ENCODE data around the gene RAPGEF4. TPM values are rescaled to one million over a fixed set of nuclear protein-coding genes. Genes with fewer than 3 reads are reported as not detected.
"Not testable (repeated sequence)": the region's sequence is repeated elsewhere in the genome, so short reads cannot be mapped to it uniquely, and the experiment has no call there.

Gene RAPGEF4
- polyA plus RNA-seq, 3 donors = not detected

DNA sequence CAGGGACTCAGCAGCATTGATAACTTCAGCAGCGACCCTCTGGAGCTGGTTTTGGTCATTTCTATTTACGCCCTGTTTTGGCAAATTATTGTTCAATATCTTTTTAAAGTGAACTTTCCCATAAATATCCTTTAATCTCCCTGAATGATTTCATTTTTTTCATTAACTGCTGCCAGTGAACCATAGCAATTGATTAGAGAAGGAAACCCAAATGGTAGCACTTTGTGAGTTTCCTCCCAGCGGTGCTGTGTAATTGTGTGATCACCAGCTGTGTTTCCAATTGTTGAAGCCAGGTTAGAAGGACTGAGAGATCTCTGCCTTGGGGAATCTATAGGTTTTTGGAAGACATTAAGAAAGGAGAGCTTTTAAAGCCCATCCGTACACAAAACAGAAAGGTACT, 356.3 kb downstream of the RAPGEF4 start:
- no peak for DNase-seq
- intact Hi-C loops (cut with micrococcal nuclease) = no loop called here
- H2AFZ ChIP-seq (ENCODE audit: insufficient read depth, low read depth, low read length, poor library complexity, severe bottlenecking) = no peak overlapping the region
- peaks cover 3% of the 10 kb centered on the region for H3K4me1 Mint-ChIP-seq
- peaks cover 45% of the 10 kb centered on the region for H4K20me1 ChIP-seq (ENCODE audit: insufficient read depth, low read length)
- no peak overlapping the region for H3K27ac ChIP-seq (ENCODE audit: low read depth in 1 of 2, low read length in 2 of 2)
- H3K79me2 ChIP-seq (ENCODE audit: insufficient read depth, low read length) = peaks cover 32% of the 10 kb centered on the region
- no peak overlapping the region for H3K27ac Mint-ChIP-seq
- H3K36me3 ChIP-seq (replicated peaks in 1 of 2; ENCODE audit: control insufficient read depth in 1 of 2, insufficient read depth in 2 of 2, low read length in 2 of 2) = peaks cover 21 to 68% of the 10 kb centered on the region in 2 donors
- H3K36me3 Mint-ChIP-seq = peaks cover 44 to 52% of the 10 kb centered on the region in 2 donors
- H3K9me3 Mint-ChIP-seq = no peaks in the 10 kb centered on the region
- H3K27me3 ChIP-seq (ENCODE audit: control insufficient read depth in 2 of 2, insufficient read depth in 2 of 2, low read length in 2 of 2) = no peaks in the 10 kb centered on the region
- 100% methylated on average over 1 of the region's 4 CpGs for WGBS (ENCODE audit: insufficient coverage)
- H3K27me3 Mint-ChIP-seq (ENCODE audit: low read depth in 3 of 3) = no peaks in the 10 kb centered on the region
- no peak overlapping the region for H3K4me3 Mint-ChIP-seq
- H3K4me3 ChIP-seq (replicated peaks in 1 of 3; ENCODE audit: low read depth in 2 of 3, low read length in 3 of 3) = no peak overlapping the region
- H3K9ac ChIP-seq (ENCODE audit: insufficient read depth, low read length, poor library complexity, severe bottlenecking) = no peak overlapping the region
- TF ChIP-seq, protein P1, sequence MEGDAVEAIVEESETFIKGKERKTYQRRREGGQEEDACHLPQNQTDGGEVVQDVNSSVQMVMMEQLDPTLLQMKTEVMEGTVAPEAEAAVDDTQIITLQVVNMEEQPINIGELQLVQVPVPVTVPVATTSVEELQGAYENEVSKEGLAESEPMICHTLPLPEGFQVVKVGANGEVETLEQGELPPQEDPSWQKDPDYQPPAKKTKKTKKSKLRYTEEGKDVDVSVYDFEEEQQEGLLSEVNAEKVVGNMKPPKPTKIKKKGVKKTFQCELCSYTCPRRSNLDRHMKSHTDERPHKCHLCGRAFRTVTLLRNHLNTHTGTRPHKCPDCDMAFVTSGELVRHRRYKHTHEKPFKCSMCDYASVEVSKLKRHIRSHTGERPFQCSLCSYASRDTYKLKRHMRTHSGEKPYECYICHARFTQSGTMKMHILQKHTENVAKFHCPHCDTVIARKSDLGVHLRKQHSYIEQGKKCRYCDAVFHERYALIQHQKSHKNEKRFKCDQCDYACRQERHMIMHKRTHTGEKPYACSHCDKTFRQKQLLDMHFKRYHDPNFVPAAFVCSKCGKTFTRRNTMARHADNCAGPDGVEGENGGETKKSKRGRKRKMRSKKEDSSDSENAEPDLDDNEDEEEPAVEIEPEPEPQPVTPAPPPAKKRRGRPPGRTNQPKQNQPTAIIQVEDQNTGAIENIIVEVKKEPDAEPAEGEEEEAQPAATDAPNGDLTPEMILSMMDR (IDR thresholded peaks at IDR 0.05) = no peak
- H3K9me3 ChIP-seq (replicated peaks in 1 of 2; ENCODE audit: control insufficient read depth in 1 of 2, insufficient read depth in 1 of 2, low read length in 2 of 2) = no peaks in the 10 kb centered on the region
- H3K4me2 ChIP-seq (replicated peaks; ENCODE audit: extremely low read depth, low read length, poor library complexity, severe bottlenecking) = no peak overlapping the region
- no peaks in the 10 kb centered on the region for H3K4me1 ChIP-seq (ENCODE audit: control insufficient read depth in 1 of 2, insufficient read depth in 2 of 2, low read length in 2 of 2)

DNA sequence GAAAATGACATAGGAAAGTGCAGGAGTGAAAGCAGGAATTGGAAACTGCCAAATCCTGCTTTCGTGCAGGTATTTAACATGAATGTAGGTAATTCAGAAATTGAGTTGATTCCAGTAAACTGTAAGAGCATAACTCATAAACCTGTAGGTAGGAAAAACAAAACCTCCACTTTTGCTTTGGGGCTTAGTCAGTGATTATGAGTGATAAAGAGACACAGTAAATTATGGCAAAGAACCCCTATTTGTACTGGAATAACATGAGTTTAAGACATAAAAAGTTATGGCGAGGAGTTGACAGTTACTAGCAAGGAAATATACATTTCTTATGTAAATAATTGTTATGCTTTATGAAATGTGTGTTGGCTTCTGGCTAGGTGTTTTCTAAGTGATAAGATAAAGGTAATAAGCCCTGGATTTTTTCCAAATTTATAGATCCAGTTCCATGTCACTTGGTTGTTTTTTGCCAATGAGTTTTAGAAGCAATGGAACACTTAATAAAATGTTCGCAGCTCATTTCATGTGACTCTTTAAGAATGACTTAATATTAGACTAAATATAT, 357.3 kb downstream of the RAPGEF4 start:
- no peaks in the 10 kb centered on the region for H3K9me3 ChIP-seq (replicated peaks in 1 of 2; ENCODE audit: control insufficient read depth in 1 of 2, insufficient read depth in 1 of 2, low read length in 2 of 2)
- 100% methylated on average over 1 of the region's 3 CpGs for WGBS (ENCODE audit: insufficient coverage)
- H3K4me3 ChIP-seq (replicated peaks in 1 of 3; ENCODE audit: low read depth in 2 of 3, low read length in 3 of 3) = no peak overlapping the region
- H3K4me3 Mint-ChIP-seq = no peak overlapping the region
- no peak overlapping the region for H2AFZ ChIP-seq (ENCODE audit: insufficient read depth, low read depth, low read length, poor library complexity, severe bottlenecking)
- H3K27me3 ChIP-seq (ENCODE audit: control insufficient read depth in 2 of 2, insufficient read depth in 2 of 2, low read length in 2 of 2) = no peaks in the 10 kb centered on the region
- no peaks in the 10 kb centered on the region for H3K4me1 Mint-ChIP-seq
- H3K4me2 ChIP-seq (replicated peaks; ENCODE audit: extremely low read depth, low read length, poor library complexity, severe bottlenecking) = no peak overlapping the region
- H3K79me2 ChIP-seq (ENCODE audit: insufficient read depth, low read length) = peaks cover 22% of the 10 kb centered on the region
- H3K9me3 Mint-ChIP-seq = no peaks in the 10 kb centered on the region
- intact Hi-C loops (cut with micrococcal nuclease) = no loop called here
- H3K4me1 ChIP-seq (ENCODE audit: control insufficient read depth in 1 of 2, insufficient read depth in 2 of 2, low read length in 2 of 2) = no peaks in the 10 kb centered on the region
- H3K27ac Mint-ChIP-seq = no peak overlapping the region
- no peak for DNase-seq
- H3K27ac ChIP-seq (ENCODE audit: low read depth in 1 of 2, low read length in 2 of 2) = no peak overlapping the region
- H3K36me3 Mint-ChIP-seq = peaks cover 48 to 60% of the 10 kb centered on the region in 2 donors
- H3K27me3 Mint-ChIP-seq (ENCODE audit: low read depth in 3 of 3) = no peaks in the 10 kb centered on the region
- peaks cover 35% of the 10 kb centered on the region for H4K20me1 ChIP-seq (ENCODE audit: insufficient read depth, low read length)
- H3K36me3 ChIP-seq (replicated peaks in 1 of 2; ENCODE audit: control insufficient read depth in 1 of 2, insufficient read depth in 2 of 2, low read length in 2 of 2) = peaks cover 21 to 77% of the 10 kb centered on the region in 2 donors
- TF ChIP-seq, protein P1 (IDR thresholded peaks at IDR 0.05) = no peak
- no peak overlapping the region for H3K9ac ChIP-seq (ENCODE audit: insufficient read depth, low read length, poor library complexity, severe bottlenecking)

DNA sequence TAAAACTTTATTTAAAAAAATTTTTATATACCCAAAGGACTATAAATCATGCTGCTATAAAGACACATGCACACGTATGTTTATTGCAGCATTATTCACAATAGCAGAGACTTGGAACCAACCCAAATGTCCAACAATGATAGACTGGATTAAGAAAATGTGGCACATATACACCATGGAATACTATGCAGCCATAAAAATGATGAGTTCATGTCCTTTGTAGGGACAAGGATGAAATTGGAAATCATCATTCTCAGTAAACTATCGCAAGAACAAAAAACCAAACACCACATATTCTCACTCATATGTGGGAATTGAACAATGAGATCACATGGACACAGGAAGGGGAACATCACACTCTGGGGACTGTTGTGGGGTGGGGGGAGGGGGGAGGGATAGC, 358.0 kb downstream of the RAPGEF4 start:
- Histone ChIP-seq H4K20me1 (ENCODE audit: insufficient read depth, low read length) (peaks cover 28% of the 10 kb centered on the region), H3K79me2 (ENCODE audit: insufficient read depth, low read length) (peaks cover 19% of the 10 kb centered on the region), H3K36me3 (replicated peaks in 1 of 2; ENCODE audit: control insufficient read depth in 1 of 2, insufficient read depth in 2 of 2, low read length in 2 of 2) (peaks cover 21 to 77% of the 10 kb centered on the region in 2 donors)
- H3K4me1 ChIP-seq (ENCODE audit: control insufficient read depth in 1 of 2, insufficient read depth in 2 of 2, low read length in 2 of 2); H3K27ac ChIP-seq (ENCODE audit: low read depth in 1 of 2, low read length in 2 of 2); H3K4me2 ChIP-seq (replicated peaks; ENCODE audit: extremely low read depth, low read length, poor library complexity, severe bottlenecking); H3K9ac ChIP-seq (ENCODE audit: insufficient read depth, low read length, poor library complexity, severe bottlenecking); H3K27me3 ChIP-seq (ENCODE audit: control insufficient read depth in 2 of 2, insufficient read depth in 2 of 2, low read length in 2 of 2); H2AFZ ChIP-seq (ENCODE audit: insufficient read depth, low read depth, low read length, poor library complexity, severe bottlenecking); H3K4me1 Mint-ChIP-seq; intact Hi-C loops (cut with micrococcal nuclease); H3K27ac Mint-ChIP-seq; H3K4me3 Mint-ChIP-seq; H3K9me3 ChIP-seq (replicated peaks in 1 of 2; ENCODE audit: control insufficient read depth in 1 of 2, insufficient read depth in 1 of 2, low read length in 2 of 2); H3K4me3 ChIP-seq (replicated peaks in 1 of 3; ENCODE audit: low read depth in 2 of 3, low read length in 3 of 3); H3K9me3 Mint-ChIP-seq; DNase-seq; H3K27me3 Mint-ChIP-seq (ENCODE audit: low read depth in 3 of 3): not testable (repeated sequence)
- no CpG with 5 or more reads among the region's 2 CpGs for whole genome bisulfite sequencing (ENCODE audit: insufficient coverage)
- peaks cover 48 to 60% of the 10 kb centered on the region in 2 donors for H3K36me3 Mint-ChIP-seq
